ENCODE measurements around the gene VAMP8. TPM values are rescaled to one million over a fixed set of nuclear protein-coding genes. Genes with fewer than 3 reads are reported as not detected.
A peak's percentile ranks its signal among the peaks of the same experiment; 100 is the strongest.

Gene VAMP8
- total RNA-seq, result 10.0 TPM

DNA sequence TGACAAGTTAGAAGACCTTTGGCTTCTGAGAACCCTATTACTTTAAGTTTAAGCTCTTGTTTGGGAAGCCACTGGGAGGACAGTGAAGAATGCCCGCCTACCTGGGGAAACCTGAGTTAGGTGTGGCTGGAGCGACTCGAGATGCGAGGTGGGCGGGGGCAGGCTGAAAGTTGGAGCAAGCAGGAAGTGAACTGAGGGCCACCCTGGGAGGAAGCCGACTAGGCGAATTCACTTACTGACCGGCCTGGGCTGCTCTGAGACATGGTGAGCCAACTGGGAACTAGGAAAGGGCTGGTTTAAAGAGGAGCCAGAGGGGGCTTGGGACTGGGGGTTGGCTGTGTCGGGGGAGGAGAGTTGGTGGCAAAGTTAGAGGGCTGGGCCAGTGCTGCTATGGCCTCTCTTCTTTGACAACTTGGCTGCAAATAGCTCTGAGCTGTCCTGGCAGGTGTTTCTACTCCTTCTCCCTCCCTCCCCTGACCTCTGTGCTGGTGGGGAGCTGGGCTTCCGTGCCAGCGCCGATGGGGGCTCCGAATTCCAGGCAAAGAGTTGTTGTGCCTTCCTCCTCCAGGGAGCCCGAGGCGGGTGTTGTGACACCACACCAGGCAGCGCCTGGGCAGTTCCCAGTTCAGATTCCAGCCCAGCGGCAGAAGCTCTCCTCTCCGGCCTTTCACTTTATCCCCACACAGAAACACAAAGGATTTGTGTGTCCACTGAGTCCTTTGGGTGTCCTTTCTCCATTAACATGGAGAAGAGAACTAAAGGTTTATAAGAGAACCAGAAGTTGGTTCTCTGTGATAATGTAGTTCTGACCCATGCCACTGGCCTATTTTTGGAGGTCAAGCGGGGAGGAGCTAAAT, at the start of gene VAMP8:
TSS of gene VAMP8 (plus strand) at position 201 of the 857 bp plus-strand sequence. CDS start at position 262, 61 bp downstream.
- DNase-seq (ENCODE audit: low spot score in 2 of 2), result no peak
- intact Hi-C loops (cut with DNase I), result no loop called here
- TF ChIP-seq, protein P1, sequence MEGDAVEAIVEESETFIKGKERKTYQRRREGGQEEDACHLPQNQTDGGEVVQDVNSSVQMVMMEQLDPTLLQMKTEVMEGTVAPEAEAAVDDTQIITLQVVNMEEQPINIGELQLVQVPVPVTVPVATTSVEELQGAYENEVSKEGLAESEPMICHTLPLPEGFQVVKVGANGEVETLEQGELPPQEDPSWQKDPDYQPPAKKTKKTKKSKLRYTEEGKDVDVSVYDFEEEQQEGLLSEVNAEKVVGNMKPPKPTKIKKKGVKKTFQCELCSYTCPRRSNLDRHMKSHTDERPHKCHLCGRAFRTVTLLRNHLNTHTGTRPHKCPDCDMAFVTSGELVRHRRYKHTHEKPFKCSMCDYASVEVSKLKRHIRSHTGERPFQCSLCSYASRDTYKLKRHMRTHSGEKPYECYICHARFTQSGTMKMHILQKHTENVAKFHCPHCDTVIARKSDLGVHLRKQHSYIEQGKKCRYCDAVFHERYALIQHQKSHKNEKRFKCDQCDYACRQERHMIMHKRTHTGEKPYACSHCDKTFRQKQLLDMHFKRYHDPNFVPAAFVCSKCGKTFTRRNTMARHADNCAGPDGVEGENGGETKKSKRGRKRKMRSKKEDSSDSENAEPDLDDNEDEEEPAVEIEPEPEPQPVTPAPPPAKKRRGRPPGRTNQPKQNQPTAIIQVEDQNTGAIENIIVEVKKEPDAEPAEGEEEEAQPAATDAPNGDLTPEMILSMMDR (IDR thresholded peaks at IDR 0.05), result no peak
- no peaks in the 10 kb centered on the region for H3K27me3 ChIP-seq
- no peaks in the 10 kb centered on the region for H3K36me3 ChIP-seq
- peak within 1 kb of the TSS; percentile 24 to 39 for H3K4me3 ChIP-seq
- H3K9me3 ChIP-seq, result no peaks in the 10 kb centered on the region
- peak within 1 kb of the TSS; percentile 44 to 52 for H3K27ac ChIP-seq
- H3K4me1 ChIP-seq, result no peaks in the 10 kb centered on the region

GRCh38 chr2:85527787-85528186, 49.6 kb upstream of the VAMP8 start:
- Histone ChIP-seq H3K4me3 (no peak overlapping the region), H3K27ac (no peak overlapping the region), H3K4me1 (peaks cover 0 to 9% of the 10 kb centered on the region in 2 donors), H3K36me3 (no peaks in the 10 kb centered on the region), H3K27me3 (no peaks in the 10 kb centered on the region), H3K9me3 (no peaks in the 10 kb centered on the region)
- TF ChIP-seq, protein P1 (IDR thresholded peaks at IDR 0.05), result no peak
- intact Hi-C loops (cut with DNase I), result no loop called here
- no peak for DNase-seq (ENCODE audit: low spot score in 2 of 2)

- TF ChIP-seq, protein P1 (IDR thresholded peaks at IDR 0.05), result no peak
- Histone ChIP-seq H3K27me3 (no peaks in the 10 kb centered on the region), H3K27ac (no peak overlapping the region), H3K36me3 (no peaks in the 10 kb centered on the region), H3K4me3 (no peak overlapping the region), H3K9me3 (no peaks in the 10 kb centered on the region), H3K4me1 (peaks cover 0 to 9% of the 10 kb centered on the region in 2 donors)
- no peak for DNase-seq (ENCODE audit: low spot score in 2 of 2)
- intact Hi-C loops (cut with DNase I), result no loop called here
Observed at GRCh38 chr2:85528355-85528754, 49.0 kb upstream of the VAMP8 start.

DNA sequence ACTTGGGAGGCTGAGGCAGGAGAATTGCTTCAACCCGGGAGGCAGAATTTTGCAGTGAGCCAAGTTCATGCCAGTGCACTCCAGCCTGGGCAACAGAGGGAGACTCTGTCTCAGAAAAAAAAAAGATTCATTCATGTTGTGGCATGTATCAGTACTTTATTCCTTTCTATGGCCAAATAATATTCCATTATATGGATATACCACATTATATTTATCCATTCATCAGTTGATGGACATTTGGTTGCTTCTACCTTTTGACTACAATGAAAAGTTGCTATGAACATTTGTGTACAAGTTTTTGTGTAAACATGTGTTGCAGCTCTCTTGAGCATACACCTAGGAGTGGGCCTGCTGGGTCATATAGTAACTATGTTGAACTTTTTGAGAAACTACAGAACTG, 47.6 kb upstream of the VAMP8 start:
- Histone ChIP-seq H3K27ac (no peak overlapping the region), H3K4me3 (no peak overlapping the region), H3K36me3 (no peaks in the 10 kb centered on the region), H3K27me3 (no peaks in the 10 kb centered on the region), H3K9me3 (no peaks in the 10 kb centered on the region), H3K4me1 (no peaks in the 10 kb centered on the region)
- intact Hi-C loops (cut with DNase I), result no loop called here
- TF ChIP-seq, protein P1 (IDR thresholded peaks at IDR 0.05), result no peak
- DNase-seq (ENCODE audit: low spot score in 2 of 2), result no peak

- Histone ChIP-seq H3K4me1 (peaks cover 0 to 12% of the 10 kb centered on the region in 2 donors), H3K9me3 (no peaks in the 10 kb centered on the region), H3K27ac (no peak overlapping the region), H3K4me3 (no peak overlapping the region), H3K36me3 (no peaks in the 10 kb centered on the region), H3K27me3 (no peaks in the 10 kb centered on the region)
- TF ChIP-seq, protein P1 (IDR thresholded peaks at IDR 0.05), result no peak
- intact Hi-C loops (cut with DNase I), result no loop called here
- no peak for DNase-seq (ENCODE audit: low spot score in 2 of 2)
Observed at GRCh38 chr2:85531589-85531988, 45.8 kb upstream of the VAMP8 start.

Data from ascending aorta (tissue), 2 donors.